ENCODE measurements around the gene EOLA2.
"Not testable (repeated sequence)": the region's sequence is repeated elsewhere in the genome, so short reads cannot be mapped to it uniquely, and the experiment has no call there.

EOLA2 gene

DNA sequence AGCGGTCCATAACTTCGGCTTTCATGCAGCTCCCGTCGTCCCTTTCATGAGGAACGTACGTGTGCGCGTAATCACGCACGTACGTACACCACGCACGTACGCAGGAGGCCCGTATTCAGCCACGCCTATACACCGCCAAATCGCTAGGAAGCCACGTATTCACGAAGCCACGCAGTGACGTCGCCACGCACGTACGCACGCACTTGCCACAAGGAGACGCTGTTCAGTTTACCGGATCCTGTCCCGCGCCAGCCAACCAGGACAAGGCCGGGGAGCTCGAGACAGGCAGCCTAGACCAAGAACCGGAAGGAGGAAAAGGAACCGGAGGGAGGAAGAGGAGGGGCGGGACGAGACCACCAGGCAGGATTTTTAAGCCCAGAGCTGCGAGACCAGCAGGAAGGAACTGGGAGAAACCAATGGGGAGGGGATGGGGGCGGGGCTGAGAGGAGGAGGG is at the start of gene EOLA2:
EOLA2 (minus strand) TSS at position 65 of the 454 bp plus-strand sequence. CDS start 4,617 bp downstream, outside the sequence.
- peak; percentile 91 for DNase-seq

DNA sequence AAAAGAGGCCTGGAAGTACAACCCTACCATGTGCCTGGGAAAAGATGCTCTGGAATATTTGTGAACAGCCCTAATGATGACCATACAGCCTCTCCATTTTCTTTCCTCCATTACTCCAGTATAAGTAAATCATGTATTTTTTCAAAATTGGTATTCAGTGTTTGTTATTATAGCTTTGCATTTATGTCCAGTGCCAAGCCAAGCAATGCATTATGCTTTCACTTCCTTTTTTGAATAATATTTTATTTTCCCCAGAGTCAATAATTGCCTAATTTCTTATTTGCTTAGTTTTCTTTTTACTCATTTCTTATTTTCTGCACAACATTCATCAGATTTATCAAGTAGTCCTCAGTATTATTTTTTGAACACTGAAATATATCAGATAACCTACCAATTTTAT is 49.3 kb upstream of the EOLA2 start:
- DNase-seq, result no peak

DNA sequence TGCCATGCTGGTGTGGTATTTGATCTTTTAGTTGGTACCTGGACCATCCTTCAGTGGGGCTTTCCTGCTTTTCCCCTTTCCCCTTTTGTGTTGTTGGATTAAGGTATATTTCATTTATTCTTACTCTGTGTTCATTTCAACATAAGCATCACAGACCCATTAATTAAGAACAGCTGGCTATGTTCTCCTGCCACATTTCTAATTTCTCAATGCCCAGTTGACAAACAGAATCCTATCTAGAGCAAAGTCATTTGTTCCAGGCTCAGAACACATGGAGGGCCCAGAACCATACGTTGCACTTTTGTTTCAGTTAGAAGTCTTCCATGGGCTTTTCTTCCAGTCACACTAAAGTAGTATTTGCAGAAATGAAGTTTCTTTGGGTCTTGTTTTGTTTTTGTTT is 46.1 kb upstream of the EOLA2 start:
- no peak for DNase-seq

DNA sequence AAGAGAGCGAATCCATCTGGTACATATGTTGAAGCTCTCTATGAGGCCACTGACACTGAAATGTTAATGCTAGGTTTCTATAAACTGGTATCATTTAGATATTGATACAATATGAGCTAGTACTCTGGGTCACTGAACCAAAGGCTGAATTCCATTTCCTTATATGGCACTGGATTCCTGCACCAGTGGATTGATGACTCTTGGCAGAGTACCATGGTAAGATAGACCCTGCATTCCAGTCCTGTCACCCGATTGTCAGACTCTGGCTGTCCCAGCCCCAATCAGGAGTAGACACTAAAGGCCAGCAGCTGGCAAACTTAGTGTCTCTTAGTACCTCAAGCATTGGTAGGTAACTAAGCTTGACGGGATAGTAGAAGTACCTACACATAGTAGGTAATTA is 44.0 kb upstream of the EOLA2 start:
- DNase-seq, result no peak

DNA sequence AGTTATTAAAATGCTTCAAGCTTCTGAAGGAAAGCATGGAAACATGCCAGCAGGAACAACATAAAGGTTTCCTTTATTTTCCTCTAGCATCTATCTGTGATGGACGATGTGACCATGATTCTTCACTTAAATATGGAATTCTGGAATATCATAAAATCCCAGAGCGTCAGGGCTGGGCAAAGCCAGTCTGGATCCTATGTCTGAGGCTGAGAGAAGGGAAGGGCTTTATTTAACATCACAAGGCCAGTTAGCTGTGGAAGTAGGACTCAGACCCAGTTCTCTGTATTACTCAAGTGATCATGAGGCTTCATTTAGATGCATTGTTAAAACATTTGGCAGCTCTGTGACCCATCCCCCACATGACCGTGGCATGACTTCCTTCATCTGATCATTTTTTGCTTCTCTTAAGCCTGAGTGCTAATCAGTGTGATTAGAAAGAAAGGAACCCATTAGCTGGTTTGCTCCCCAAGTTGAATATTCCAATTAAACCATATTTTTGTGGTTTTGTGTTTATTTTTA is 40.9 kb upstream of the EOLA2 start:
- no peak for DNase-seq

DNA sequence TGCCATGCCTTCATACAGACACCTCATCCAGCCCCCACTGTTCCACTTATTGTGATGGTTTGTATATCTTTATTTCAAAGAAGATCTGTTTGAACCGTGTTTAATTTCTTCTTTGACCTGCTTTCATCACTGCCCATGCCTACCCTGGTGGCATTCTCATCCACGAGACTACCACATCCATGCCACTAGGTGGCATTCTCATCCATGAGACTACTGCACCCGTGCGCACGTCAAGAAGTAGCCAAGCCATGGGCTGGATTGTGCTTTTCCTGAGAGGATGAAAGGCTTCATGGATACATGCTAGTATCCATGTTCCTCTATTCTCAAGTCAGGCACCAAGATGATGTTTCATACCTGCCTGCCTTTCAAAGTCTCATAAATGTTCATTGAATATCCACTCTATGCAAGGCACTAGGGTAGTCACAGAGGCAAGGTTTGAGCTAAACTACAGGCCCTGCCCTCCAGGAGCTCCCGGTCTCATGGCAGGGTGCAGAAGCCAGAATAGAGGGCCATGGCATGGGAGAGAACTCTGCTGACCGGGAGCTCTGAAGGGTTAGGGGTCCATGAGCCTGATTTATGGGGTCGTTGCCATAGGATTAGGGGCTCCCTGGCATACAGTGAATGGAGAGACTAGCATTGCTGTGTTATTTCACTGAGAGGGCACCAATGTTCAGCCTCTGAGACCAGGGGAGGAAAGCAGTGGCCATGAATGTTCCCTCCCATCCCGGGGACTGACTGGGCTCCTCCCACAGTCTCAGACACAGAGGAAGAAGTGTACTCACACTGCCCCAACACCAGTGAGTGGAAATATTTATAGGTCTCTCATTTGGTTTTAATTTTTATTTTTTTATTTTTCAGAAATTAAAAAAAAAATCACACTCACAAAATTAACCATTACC is 24.8 kb upstream of the EOLA2 start:
- DNase-seq, result peak; percentile 1

DNA sequence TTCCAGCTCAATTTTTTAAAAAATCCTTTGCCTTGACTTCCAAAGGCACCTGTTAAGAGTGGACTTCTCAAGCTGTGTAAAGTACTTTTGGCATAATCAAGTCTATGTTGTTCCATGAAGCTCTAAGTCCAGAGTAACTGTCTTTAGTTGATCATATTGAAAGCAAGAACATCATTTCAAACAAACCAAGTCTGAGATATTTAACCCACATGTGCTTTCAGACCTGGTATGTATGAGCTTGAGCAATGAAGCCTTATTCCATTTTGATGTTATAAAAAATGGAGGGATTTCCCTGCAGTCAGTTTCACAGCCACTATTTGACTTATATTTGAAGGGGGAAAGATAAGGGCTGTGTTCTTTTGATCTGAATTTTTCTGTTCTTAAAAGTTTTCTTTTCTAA is 23.7 kb upstream of the EOLA2 start:
- DNase-seq, result no peak

DNA sequence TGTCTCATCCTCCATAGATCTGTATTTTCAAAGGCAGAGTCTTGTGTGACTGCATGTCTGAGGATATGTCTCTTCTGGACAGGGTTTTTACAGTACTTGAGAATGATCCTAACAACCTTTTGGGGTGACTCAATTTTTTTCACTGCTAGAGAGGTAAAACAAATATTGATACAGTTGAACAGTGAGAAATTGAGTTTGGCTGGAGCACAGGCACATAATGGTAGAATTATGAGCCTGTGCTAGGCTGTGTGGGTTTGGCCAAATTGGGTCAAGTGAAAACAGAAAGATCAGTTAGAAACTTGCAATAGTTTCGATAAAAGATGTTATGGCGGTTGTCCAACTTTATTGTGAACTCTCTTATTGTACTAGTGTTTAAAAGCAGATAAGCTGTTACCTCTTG is 23.3 kb upstream of the EOLA2 start:
- no peak for DNase-seq

DNA sequence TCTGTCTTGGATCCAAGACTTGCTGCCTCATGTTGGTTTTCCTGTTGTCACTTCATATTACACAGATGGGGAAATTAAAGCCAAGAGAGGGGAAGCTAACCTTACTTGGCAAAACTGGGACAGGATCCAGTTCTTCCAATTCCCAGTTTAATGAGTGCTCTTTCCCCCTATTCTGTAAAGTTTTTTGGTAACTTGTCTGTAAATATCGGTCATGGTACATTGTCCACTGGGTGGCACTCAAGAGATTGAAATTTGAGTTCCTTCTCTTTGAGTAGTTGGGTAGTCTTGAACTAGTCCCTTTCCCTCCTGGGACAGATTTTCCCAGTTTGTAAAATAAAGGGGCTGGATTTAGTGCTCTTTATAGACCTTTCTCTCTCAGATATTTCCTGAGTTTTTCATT is 12.4 kb upstream of the EOLA2 start:
- no peak for DNase-seq

DNA sequence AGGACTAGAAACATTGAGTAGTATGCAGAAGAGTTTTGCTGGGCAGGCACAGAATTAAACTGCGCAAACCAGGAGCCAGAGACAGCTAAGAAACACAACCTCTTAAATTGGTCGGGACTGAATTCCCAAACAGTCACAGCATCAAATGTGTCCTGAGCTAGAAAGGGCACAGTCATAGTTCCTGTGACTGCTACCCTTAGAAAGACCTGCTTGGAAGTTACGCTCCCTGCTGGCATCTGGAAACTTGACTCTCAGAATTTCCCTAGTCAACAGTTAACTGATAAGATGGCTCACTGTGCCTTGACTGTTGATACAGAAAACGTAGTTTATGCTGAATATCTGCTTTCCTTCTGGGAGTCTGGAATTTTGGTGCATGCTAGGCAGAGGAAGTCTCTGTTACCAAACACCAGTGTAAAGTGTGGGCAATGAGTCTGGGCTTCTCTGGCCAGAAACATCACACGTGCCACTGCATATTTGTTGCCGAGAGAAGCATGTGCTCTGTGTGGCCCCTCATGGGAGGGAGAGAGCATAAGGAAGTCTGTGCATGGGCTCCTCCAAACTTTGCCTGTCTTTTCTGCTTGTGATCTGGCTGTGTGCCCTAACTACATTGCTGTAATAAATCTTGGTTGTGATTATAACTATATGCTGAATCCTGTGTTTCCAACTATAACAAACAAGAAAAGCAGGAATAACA is 11.6 kb upstream of the EOLA2 start:
- no peak for DNase-seq

DNA sequence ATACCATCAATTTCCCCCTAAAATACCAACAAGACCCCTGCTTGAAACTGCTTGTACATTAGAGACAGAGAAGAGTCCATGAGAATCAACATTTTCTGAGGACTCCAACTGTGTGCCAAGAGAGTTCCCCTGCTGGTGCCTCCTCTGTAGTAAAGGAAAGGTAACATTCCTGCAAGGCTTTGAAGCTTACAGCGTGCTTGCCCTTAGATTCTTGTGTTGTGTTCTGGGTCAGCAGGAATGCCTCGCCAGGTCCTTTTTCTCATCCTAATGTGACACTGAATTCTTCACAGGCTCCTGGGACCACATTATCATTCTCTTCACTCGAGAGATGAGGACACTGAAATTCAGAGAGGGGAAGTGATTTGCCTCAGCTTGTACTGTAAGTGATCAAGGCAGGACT is 9.7 kb upstream of the EOLA2 start:
- no peak for DNase-seq

DNA sequence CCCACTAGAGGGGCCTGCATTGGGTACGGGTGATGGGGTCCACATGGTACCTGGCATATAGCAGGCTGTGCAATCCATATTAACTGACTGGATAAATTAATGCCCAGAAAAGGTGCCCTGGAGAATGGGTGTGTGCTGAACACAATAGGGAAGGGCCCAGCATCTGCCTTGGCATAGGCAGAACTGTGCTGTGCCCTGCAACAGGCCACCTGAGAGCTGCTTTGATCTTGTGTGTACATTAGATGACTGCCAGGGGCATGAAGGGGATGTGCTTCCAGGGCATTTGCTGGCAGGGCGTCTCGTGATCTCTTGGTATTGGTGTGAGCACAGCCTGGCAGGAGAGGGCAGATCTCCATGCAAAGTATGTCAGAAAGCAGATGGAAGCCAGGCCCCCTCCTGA is 8.6 kb upstream of the EOLA2 start:
- DNase-seq, result not testable (repeated sequence)

DNA sequence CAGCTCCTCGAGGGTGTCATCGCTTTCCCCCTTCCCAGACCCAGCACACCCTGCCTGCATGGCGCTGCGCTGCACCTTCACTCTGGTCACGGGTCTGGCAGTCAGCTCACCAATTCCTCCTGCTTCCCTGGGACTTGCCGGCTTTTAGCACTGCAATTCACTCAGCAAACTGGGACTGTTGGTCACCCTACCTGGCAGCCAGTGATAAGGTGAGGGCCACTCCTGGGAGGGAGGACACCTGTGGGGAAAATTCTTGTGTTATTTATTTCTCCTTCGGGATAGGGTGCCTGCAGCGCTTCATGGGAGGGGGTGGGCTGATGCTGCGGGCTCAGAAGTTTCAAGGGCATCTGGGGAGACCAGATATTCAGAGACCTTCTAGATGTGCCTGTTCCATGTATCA is 7.5 kb upstream of the EOLA2 start:
- DNase-seq, result not testable (repeated sequence)

DNA sequence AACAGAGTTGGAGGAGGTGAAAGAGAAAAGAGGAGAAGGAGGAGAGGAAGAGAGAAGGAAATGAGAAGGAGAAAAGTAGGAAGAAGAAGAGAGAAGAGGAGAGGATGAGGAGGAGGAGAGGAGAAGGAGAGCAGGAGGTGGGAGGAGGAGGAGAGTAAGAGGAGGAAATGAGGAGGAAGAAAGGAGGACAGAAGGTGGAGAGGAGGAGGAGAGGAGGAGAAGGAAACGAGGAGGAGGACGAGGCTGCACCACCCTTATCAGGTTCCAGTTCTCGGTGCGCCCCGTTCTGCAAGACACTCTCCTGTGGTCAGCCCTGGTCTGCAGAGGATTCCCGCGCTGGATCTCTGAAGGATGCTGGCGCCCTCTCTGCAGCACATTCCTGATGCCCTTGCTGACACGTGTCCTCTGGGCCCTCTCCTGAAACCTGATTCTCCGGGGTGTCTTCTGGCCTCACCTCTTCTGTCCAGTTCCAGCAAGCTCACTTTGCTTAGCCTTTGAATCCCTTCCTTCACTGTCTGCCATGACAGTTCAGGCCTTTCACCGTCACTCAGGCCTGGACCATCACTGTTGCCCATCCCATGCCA is 6.9 kb upstream of the EOLA2 start:
- DNase-seq, result not testable (repeated sequence)

DNA sequence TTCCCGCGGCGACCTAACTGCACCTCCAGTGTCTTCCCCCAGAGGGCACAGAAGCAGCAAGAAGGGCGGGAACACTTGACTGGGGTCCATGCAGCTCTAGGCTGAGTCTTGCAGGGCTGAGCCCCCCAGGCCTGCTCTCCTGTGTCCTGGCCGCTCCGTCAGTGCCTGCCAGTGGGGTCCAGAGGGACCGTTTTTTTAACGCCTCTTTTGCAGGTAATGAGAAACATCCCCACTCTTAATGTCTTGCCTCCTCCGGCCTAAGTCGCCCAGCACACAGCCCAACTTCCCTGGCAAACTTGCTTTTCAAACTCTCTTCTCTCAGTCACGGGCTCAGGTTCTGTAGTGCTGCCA is 2.4 kb upstream of the EOLA2 start:
- DNase-seq, result not testable (repeated sequence)

DNA sequence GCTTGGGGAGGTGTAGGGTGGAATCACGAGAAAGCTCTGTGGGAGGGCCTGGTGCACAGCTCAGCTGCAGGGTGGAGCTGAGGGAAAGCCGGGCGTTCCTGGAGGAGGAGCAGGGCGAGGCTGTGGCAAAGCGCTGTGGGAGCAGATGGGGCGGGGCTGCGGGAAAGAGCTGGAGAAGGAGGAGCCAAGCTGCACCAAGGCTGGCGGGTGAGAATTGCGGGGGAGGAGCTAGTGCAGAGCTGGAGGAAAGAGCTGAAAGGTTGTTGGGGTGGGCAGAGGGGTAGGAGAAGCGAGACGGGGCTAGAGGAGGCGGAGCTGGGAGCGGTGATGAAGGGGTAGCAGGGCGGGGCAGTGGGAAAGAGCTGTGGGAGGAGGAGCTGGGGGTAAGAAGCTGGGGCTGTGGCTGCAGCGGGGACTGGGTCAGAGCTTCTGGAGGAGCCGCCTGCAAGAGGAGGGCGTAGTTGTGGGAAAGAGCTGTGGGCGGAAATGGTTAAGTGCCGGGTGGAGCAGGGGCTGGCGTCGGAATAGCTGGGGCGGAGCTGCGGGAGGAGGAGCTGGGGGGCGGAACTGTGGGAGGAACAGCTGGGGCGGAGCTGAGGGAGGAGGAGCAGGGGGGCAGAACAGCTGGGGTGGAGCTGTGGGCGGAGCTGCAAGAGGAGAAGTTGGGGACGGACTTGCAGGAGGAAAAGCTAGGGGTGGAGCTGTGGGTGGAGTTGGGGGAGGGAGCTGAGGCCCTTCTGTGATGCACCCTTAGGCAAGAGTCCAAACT is 1.8 kb upstream of the EOLA2 start:
- peak; percentile 91 for DNase-seq

DNA sequence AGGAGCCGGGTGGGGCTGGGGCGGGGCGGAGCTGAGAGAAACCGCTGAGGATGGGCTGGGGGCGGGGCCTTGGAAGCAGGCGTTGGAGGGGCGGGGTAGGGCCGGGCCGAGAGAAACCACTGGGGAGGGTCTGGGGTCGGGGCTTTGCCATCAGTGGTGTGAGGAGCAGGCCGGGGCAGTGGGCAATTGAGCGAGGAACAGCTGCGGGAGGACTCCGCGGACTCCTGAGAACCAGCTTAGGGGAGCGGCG is 1.3 kb upstream of the EOLA2 start:
- DNase-seq, result no peak

DNA sequence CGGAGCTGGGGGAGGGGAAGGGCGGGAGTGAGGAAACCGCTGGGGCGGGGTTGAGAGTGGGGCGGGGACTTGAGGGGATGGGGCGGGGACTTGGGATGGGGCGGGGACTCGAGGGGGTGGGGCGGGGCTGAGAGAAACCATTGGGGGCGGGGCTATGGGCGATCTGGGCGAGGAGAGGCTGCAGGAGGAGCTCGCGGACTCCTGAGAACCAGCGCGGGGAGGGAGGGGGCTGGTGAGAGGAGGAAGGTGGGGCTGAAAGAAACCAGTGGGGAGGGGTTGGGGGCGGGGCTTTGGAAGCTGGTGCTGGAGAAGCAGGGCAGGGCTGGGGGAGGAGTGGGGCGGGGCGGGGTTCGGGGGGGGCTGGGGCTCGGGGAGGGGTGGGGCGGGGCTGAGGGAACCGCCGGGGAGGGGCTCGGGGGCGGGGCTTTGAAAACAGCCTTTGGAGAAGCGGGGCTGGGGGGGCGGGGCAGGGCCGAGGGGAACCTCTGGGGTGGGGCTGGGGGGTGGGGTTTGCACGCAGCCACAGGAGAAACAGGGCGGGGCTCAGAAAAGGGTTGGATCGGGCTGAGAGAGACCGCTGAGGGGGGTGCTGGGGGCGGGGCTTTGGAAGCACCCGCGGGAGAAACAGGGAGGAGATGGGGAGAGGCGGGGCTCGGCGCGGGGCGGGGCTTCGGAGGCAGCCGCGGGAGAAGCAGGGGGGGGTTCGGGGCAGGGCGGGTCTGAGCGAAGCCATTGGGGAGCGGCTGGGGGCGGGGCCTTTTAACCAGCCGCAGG is 777 bp upstream of the EOLA2 start:
- DNase-seq, result peak; percentile 94

DNA sequence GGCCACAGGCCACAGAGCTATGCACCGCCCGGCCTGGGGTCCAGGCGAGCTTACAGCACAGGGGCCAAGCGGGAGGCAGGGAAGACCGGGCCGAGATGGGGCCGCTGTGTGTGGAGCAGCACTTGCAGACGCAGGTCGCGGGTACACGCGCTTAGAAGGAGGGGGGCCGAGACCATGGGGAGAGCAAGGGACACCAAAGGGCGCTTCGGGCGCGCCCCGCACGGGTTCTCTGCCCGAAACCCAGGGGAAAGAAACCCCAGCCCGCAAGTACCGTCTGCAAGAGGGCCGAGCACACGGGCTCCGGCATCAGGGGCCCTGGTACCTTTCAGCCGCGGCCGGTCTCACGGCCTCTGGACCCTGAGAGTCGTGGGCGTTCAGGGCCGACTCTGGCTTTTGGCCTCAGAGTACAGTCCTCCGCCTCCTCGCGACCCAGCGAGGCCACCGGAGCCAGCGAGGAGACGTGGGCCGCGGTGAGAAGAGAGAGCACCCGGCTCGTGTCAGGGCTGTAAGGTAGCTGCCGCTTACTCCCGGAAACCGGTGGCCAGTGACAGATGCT is 342 bp downstream of the EOLA2 start:
- no peak for DNase-seq

DNA sequence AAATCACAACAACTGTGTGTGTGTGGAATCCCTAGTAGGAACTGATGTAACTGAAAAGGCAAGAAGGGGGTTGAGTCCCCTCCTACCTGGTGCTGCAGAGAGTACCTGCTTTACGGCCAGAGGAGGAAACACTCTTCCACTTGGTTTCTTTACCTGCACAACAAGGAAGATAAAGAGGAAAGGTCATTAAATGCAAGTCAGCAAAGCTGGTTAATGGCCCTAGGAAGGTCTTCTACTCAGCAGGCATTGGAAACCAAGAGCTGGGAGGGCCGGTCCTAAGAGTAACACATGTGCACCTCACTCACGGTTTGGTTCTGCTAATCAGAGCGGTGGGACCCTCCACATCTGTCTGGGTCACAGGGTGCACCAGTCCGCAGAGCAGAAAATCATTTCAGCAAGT is 963 bp downstream of the EOLA2 start:
- not testable (repeated sequence) for DNase-seq

DNA sequence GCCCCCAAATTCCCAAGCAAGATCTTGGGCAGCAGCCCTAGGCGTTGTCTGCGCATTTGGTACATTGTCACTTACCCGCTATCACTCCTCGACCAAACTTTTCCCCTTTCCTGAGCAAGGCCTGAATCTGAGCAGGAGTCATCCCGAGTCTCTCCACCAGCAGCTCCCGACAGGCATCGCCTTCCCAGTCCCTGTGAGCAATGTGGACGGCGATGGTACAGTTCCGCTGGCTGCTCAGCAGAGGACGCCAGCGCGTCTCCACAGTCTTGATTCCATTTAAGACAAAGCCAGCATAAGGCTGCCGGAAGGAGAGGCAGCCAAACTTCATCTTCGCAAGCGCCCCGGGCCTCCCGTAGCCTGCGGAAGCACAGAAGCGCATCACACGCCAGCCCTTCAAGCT is 4.7 kb downstream of the EOLA2 start:
- DNase-seq, result not testable (repeated sequence)

DNA sequence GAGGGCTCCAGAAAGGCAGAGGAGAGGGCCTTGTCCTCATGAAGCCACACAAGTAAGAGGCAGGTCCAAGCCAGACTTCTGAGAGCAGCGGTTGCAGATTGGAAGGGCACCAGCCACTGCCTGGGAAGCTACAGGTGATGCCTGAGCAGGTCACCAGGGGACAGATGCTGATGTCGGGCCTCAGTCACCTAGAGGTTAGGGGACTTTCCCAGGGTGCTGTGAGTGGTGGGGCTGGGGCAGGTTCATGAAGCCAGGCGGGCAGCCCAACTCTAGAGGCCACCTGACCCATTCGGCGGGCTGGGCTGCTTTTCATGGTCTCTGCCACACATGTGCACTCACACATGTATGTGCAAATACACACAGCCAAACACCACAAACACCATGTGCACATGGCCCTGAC is 5.3 kb downstream of the EOLA2 start:
- not testable (repeated sequence) for DNase-seq

All from stimulated activated naive CD4-positive, alpha-beta T cell treated with Interleukin-2 at 50 U/mL for 16 hours (primary cell).